ENCODE results near the gene MAS1L. TPM values are rescaled to one million over a fixed set of nuclear protein-coding genes. Genes with fewer than 3 reads are reported as not detected.
A peak's percentile ranks its signal among the peaks of the same experiment; 100 is the strongest.

MAS1L gene
- total and polyA plus RNA-seq, 5 experiments from 2014 or later, result not detected

GRCh38 chr6:29524044-29524443 lies 36.3 kb upstream of the MAS1L start:
- Mint-ChIP-seq H3K27ac (no peak overlapping the region), H3K4me3 (no peak overlapping the region), H3K9me3 (peaks cover 0 to 3% (median 0%) of the 10 kb centered on the region in 9 donors), H3K4me1 (peaks cover 0 to 3% (median 0%) of the 10 kb centered on the region in 4 donors), H3K36me3 (no peaks in the 10 kb centered on the region), H3K27me3 (peaks cover 12 to 43% (median 27%) of the 10 kb centered on the region in 5 donors)
- POLR2A ChIA-PET, result no interaction called here
- ATAC-seq, result no peak
- DNase-seq, result no peak

GRCh38 chr6:29522227-29522626 lies 34.5 kb upstream of the MAS1L start:
- no peak overlapping the region for H3K27ac Mint-ChIP-seq
- H3K36me3 Mint-ChIP-seq, result no peaks in the 10 kb centered on the region
- H3K4me1 Mint-ChIP-seq, result peaks cover 0 to 3% (median 0%) of the 10 kb centered on the region in 4 donors
- ATAC-seq, result no peak
- no peak for DNase-seq
- no peaks in the 10 kb centered on the region for H3K9me3 Mint-ChIP-seq
- POLR2A ChIA-PET, result no interaction called here
- H3K27me3 Mint-ChIP-seq, result peaks cover 12 to 36% (median 24%) of the 10 kb centered on the region in 5 donors
- no peak overlapping the region for H3K4me3 Mint-ChIP-seq

GRCh38 chr6:29521006-29521680 lies 33.4 kb upstream of the MAS1L start:
- Mint-ChIP-seq H3K4me3 (no peak overlapping the region), H3K27me3 (peaks cover 12 to 37% (median 21%) of the 10 kb centered on the region in 5 donors), H3K9me3 (no peaks in the 10 kb centered on the region), H3K4me1 (peaks cover 2 to 8% (median 3%) of the 10 kb centered on the region in 4 donors), H3K27ac (no peak overlapping the region), H3K36me3 (no peaks in the 10 kb centered on the region)
- no peak for ATAC-seq
- DNase-seq, result no peak
- POLR2A ChIA-PET, result no interaction called here

- no peaks in the 10 kb centered on the region for H3K36me3 Mint-ChIP-seq
- no peak overlapping the region for H3K4me3 Mint-ChIP-seq
- H3K4me1 Mint-ChIP-seq, result peaks cover 3 to 12% (median 7%) of the 10 kb centered on the region in 4 donors
- H3K27ac Mint-ChIP-seq, result no peak overlapping the region
- H3K9me3 Mint-ChIP-seq, result no peaks in the 10 kb centered on the region
- DNase-seq (no peak), ATAC-seq (no peak)
- H3K27me3 Mint-ChIP-seq, result peaks cover 5 to 33% (median 20%) of the 10 kb centered on the region in 5 donors
- POLR2A ChIA-PET, result no interaction called here
Measured at GRCh38 chr6:29520232-29520631, 32.5 kb upstream of the MAS1L start.

- DNase-seq (no peak), ATAC-seq (no peak)
- Mint-ChIP-seq H3K27me3 (peaks cover 11 to 32% (median 19%) of the 10 kb centered on the region in 5 donors), H3K36me3 (no peaks in the 10 kb centered on the region), H3K27ac (peak overlapping the region in 1 of 10 donors; percentile 28), H3K9me3 (no peaks in the 10 kb centered on the region), H3K4me1 (peaks cover 3 to 12% (median 7%) of the 10 kb centered on the region in 4 donors), H3K4me3 (no peak overlapping the region)
- POLR2A ChIA-PET, result no interaction called here
Measured at GRCh38 chr6:29519291-29520010, 31.7 kb upstream of the MAS1L start.

GRCh38 chr6:29517728-29518440 lies 30.1 kb upstream of the MAS1L start:
- POLR2A ChIA-PET, result no interaction called here
- DNase-seq (no peak), ATAC-seq (no peak)
- Mint-ChIP-seq H3K9me3 (no peaks in the 10 kb centered on the region), H3K27ac (peak overlapping the region in 1 of 10 donors; percentile 26), H3K36me3 (no peaks in the 10 kb centered on the region), H3K27me3 (peaks cover 13 to 33% (median 16%) of the 10 kb centered on the region in 5 donors), H3K4me1 (peaks cover 2 to 12% (median 7%) of the 10 kb centered on the region in 4 donors), H3K4me3 (no peak overlapping the region)

GRCh38 chr6:29517245-29517644 lies 29.5 kb upstream of the MAS1L start:
- ATAC-seq (no peak), DNase-seq (no peak)
- Mint-ChIP-seq H3K27me3 (peaks cover 13 to 33% (median 16%) of the 10 kb centered on the region in 5 donors), H3K36me3 (no peaks in the 10 kb centered on the region), H3K27ac (no peak overlapping the region), H3K4me3 (no peak overlapping the region), H3K9me3 (no peaks in the 10 kb centered on the region), H3K4me1 (peaks cover 2 to 12% (median 7%) of the 10 kb centered on the region in 4 donors)
- POLR2A ChIA-PET, result no interaction called here

GRCh38 chr6:29516108-29516507 lies 28.4 kb upstream of the MAS1L start:
- ATAC-seq (peak; percentile 52 to 75), DNase-seq (peak in 1 of 10 donors; percentile 2)

GRCh38 chr6:29510746-29511300 lies 23.1 kb upstream of the MAS1L start:
- H3K36me3 Mint-ChIP-seq, result no peaks in the 10 kb centered on the region
- POLR2A ChIA-PET, result no interaction called here
- DNase-seq, result no peak
- peaks cover 0 to 1% (median under 1%) of the 10 kb centered on the region in 4 donors for H3K4me1 Mint-ChIP-seq
- peaks cover 8 to 14% (median 10%) of the 10 kb centered on the region in 5 donors for H3K27me3 Mint-ChIP-seq
- ATAC-seq, result no peak
- H3K27ac Mint-ChIP-seq, result peak overlapping the region in 1 of 10 donors; percentile 42
- no peaks in the 10 kb centered on the region for H3K9me3 Mint-ChIP-seq
- H3K4me3 Mint-ChIP-seq, result no peak overlapping the region

More at GRCh38 chr6:29516108-29516507, 28.4 kb upstream of the MAS1L start:
- Mint-ChIP-seq H3K9me3 (no peaks in the 10 kb centered on the region), H3K27me3 (peaks cover 12 to 31% (median 16%) of the 10 kb centered on the region in 5 donors), H3K4me1 (peaks cover 2 to 12% (median 7%) of the 10 kb centered on the region in 4 donors), H3K4me3 (no peak overlapping the region), H3K27ac (peak overlapping the region in 1 of 10 donors; percentile 8), H3K36me3 (no peaks in the 10 kb centered on the region)
- POLR2A ChIA-PET, result no interaction called here

GRCh38 chr6:29510202-29510601 lies 22.4 kb upstream of the MAS1L start:
- no peak for ATAC-seq
- no peak overlapping the region for H3K4me3 Mint-ChIP-seq
- POLR2A ChIA-PET, result no interaction called here

GRCh38 chr6:29509711-29510110 lies 22.0 kb upstream of the MAS1L start:
- DNase-seq (no peak), ATAC-seq (no peak)
- no peak overlapping the region for H3K4me3 Mint-ChIP-seq
- H3K4me1 Mint-ChIP-seq, result no peaks in the 10 kb centered on the region
- peaks cover 4 to 13% (median 7%) of the 10 kb centered on the region in 5 donors for H3K27me3 Mint-ChIP-seq
- H3K36me3 Mint-ChIP-seq, result no peaks in the 10 kb centered on the region
- H3K27ac Mint-ChIP-seq, result no peak overlapping the region
- POLR2A ChIA-PET, result no interaction called here
- no peaks in the 10 kb centered on the region for H3K9me3 Mint-ChIP-seq

More at GRCh38 chr6:29510202-29510601, 22.4 kb upstream of the MAS1L start:
- Mint-ChIP-seq H3K9me3 (no peaks in the 10 kb centered on the region), H3K27me3 (peaks cover 8 to 14% (median 10%) of the 10 kb centered on the region in 5 donors), H3K4me1 (no peaks in the 10 kb centered on the region), H3K27ac (no peak overlapping the region), H3K36me3 (no peaks in the 10 kb centered on the region)
- DNase-seq, result no peak

- H3K4me1 Mint-ChIP-seq, result no peaks in the 10 kb centered on the region
- H3K27me3 Mint-ChIP-seq, result peaks cover 0 to 12% (median 4%) of the 10 kb centered on the region in 5 donors
- no peak overlapping the region for H3K27ac Mint-ChIP-seq
- DNase-seq, result no peak
- H3K36me3 Mint-ChIP-seq, result no peaks in the 10 kb centered on the region
- no peaks in the 10 kb centered on the region for H3K9me3 Mint-ChIP-seq
- POLR2A ChIA-PET, result no interaction called here
- H3K4me3 Mint-ChIP-seq, result no peak overlapping the region
- no peak for ATAC-seq
Measured at GRCh38 chr6:29509239-29509638, 21.5 kb upstream of the MAS1L start.
